Stomach (tissue), 9 donors: ENCODE measurements around the gene UPF2. TPM values are rescaled to one million over a fixed set of nuclear protein-coding genes. Genes with fewer than 3 reads are reported as not detected.

ENCODE experiments used
- DNase-seq, 2 donors: peaks; one replicate each; pipeline versions ENCODE4 v3.0.0 to v3.0.0-alpha.2; 2013 to 2019
- H3K27ac ChIP-seq, 5 donors: fragments of 200-600 bp in 4 of 5; sonication (generic) in 4 of 5; one replicate each; pipeline ENCODE4 v1.5.1; 2013 to 2019; ENCODE audit warnings: mild to moderate bottlenecking in 1 of 5, moderate library complexity in 1 of 5
- H3K27me3 ChIP-seq, 3 donors: fragments of 200-600 bp; sonication (generic); one replicate each; pipeline ENCODE4 v1.5.1; 2017 to 2019; ENCODE audit warnings: mixed run types in 1 of 3
- H3K36me3 ChIP-seq, 4 donors: fragments of 200-600 bp; sonication (generic); 1 replicate in 3 of 4; 2 replicates in 1 of 4; pipeline ENCODE4 v1.5.1; 2016 to 2019
- H3K4me1 ChIP-seq, 4 donors: fragments of 200-600 bp; sonication (generic); one replicate each; pipeline ENCODE4 v1.5.1; 2016 to 2019
- H3K4me3 ChIP-seq, 4 donors: fragments of 200-600 bp; sonication (generic) in 3 of 4; one replicate each; pipeline ENCODE4 v1.5.1; 2016 to 2019; ENCODE audit warnings: mild to moderate bottlenecking in 1 of 4
- H3K9me3 ChIP-seq, 4 donors: fragments of 200-600 bp; sonication (generic); one replicate each; pipeline ENCODE4 v1.5.1; 2016 to 2019
- EP300 ChIP-seq: sonication (generic); formaldehyde crosslinking; IDR thresholded peaks from one replicate; pipeline ENCODE4 v1.6.1; 2017; ENCODE audit warnings: antibody characterized with exemption
- POLR2A ChIP-seq, 4 donors: fragments of 450-650 bp; IDR thresholded peaks; one replicate each; pipeline ENCODE4 v1.6.1; 2016; ENCODE audit warnings: antibody characterized with exemption in 4 of 4, control low read depth in 2 of 4, mild to moderate bottlenecking in 1 of 4, moderate library complexity in 1 of 4
- POLR2AphosphoS5 ChIP-seq, 3 donors: sonication (generic); formaldehyde crosslinking; IDR thresholded peaks; one replicate each; pipeline ENCODE4 v1.6.1; 2016; ENCODE audit warnings: antibody characterized with exemption in 3 of 3
- WGBS, 5 donors: extraction: QIAGEN DNeasy Blood & Tissue Kit in 3 of 5; methylation state at CpG; one replicate each; pipeline versions ENCODE4 v1.1.5 to v1.1.7; 2013 to 2018; 5-methylcytosine and 5-hydroxymethylcytosine counted together
- intact Hi-C: fragments of 100-400 bp; cut with DNase I; formaldehyde crosslinking; loops from one replicate; pipeline ENCODE4 v1.15.1; 2023; ENCODE audit warnings: low total_unique reads
- polyA plus RNA-seq, 3 donors: library from polyadenylated mRNA; stranded (reverse); fragments of 200-250 nt; gene quantifications; one replicate each; pipeline ENCODE4 v1.2.3, GENCODE V29; 2013
- total RNA-seq, 5 donors: library from RNA; depleted of rRNA; stranded (reverse); fragments of >200 nt; gene quantifications; one replicate each; pipeline versions ENCODE4 v1.1.0 to v1.2.3, GENCODE V29; 2014 to 2016
- TF ChIP-seq, protein P1 (sequence below), 7 experiments: fragments of 450-650 bp in 4 of 7; fragments of 200-600 bp in 3 of 7; sonication (generic) in 3 of 7; IDR thresholded peaks; one replicate each; pipeline ENCODE4 v1.5.1; 2016 to 2019; ENCODE audit warnings: antibody characterized with exemption in 7 of 7, control low read depth in 2 of 7, mild to moderate bottlenecking in 1 of 7
- donor health status: healthy with polysubstance abuse.
- donor health status: Bipolar disorder and iron deficiency.
- donor health status: healthy.

UPF2 gene
- total and polyA plus RNA-seq, 8 donors: 8.7 to 48.6 (median 17.2) TPM

DNA sequence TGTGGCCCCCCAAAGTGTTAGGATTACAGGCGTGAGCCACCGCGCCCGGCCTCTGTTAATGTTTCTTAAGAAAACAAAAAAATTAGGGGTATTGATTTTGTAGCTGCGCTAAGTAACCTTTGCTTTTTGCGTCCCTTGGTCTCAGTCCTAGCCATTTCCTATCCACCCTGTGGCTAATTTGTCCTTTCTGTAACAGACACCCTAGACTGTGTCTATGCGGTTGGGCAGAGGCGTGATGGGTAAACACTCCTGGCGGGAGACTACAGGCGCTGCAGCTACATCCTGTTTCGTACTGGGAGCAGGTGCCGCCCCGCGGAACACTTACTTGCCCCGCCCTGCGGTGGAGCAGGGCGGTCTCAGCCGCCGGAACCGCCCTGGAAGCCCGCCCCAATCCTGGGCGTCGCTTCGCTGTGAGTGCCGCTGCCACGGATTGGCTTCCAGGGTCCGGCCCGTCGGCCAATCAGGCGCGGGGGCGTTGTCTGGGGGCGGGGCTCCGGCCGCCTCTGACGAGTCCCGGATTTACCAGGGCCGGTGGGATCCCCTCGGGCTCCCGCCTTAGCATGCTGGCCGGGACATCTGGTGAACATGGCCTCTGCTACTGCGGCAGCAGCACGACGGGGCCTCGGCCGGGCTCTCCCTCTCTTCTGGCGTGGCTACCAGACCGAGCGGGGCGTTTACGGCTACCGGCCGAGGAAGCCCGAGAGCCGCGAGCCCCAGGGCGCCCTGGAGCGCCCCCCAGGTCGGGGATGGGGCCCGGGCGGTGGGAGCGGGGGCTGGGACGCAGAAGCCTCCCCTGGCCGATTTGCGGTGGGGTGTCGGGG lies 26.1 kb upstream of the UPF2 start, which contains the start of gene DHTKD1:
TSS of gene DHTKD1 (plus strand) at position 506 of the 821 bp plus-strand sequence. CDS start at position 586, 80 bp downstream.
- DNase-seq: peak; percentile 99
- H3K4me3 ChIP-seq: peak within 1 kb of the TSS; percentile 86 to 97 (median 88)
- no peaks in the 10 kb centered on the region for H3K9me3 ChIP-seq
- no peaks in the 10 kb centered on the region for H3K36me3 ChIP-seq
- peak within 1 kb of the TSS; percentile 88 to 92 (median 90) for H3K27ac ChIP-seq
- WGBS, 5 donors: 1 to 6% (median 4%) methylated on average over 19 to 66 of the region's 66 CpGs
- intact Hi-C loops: no loop called here
- H3K4me1 ChIP-seq: peaks cover 0 to 34% (median 23%) of the 10 kb centered on the region in 4 donors
- no peaks in the 10 kb centered on the region for H3K27me3 ChIP-seq
- TF ChIP-seq POLR2AphosphoS5 (IDR thresholded peaks at IDR 0.05) (peak; percentile 75 to 94 (median 83)), EP300 (no peak)
- TF ChIP-seq, protein P1, sequence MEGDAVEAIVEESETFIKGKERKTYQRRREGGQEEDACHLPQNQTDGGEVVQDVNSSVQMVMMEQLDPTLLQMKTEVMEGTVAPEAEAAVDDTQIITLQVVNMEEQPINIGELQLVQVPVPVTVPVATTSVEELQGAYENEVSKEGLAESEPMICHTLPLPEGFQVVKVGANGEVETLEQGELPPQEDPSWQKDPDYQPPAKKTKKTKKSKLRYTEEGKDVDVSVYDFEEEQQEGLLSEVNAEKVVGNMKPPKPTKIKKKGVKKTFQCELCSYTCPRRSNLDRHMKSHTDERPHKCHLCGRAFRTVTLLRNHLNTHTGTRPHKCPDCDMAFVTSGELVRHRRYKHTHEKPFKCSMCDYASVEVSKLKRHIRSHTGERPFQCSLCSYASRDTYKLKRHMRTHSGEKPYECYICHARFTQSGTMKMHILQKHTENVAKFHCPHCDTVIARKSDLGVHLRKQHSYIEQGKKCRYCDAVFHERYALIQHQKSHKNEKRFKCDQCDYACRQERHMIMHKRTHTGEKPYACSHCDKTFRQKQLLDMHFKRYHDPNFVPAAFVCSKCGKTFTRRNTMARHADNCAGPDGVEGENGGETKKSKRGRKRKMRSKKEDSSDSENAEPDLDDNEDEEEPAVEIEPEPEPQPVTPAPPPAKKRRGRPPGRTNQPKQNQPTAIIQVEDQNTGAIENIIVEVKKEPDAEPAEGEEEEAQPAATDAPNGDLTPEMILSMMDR (IDR thresholded peaks at IDR 0.05): peak in 5 of 7 experiments; percentile 43 to 57 (median 53)

DNA sequence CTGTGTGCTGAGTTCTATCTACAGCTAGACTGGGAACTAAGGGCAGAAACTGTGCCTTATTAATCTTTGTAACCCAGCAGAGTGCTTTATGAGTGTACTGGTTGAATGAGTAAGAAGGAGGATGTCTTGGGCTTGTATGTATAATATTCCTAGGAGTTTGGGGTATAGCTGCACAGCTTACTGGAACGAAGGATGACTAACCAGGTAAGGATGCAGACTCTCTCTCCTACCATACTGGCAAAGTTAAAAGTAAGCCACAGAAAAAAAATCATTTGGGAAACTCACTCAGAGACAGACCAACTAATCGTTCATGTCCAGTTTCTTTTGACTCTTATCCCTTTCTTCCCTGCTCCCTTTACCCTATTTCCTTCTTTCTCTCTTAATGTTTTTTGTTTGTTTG lies 24.7 kb upstream of the UPF2 start:
- no peak for DNase-seq
- TF ChIP-seq EP300 (no peak), POLR2A (IDR thresholded peaks at IDR 0.05) (no peak), POLR2AphosphoS5 (IDR thresholded peaks at IDR 0.05) (no peak)
- TF ChIP-seq, protein P1 (IDR thresholded peaks at IDR 0.05): no peak
- Histone ChIP-seq H3K27ac (no peak overlapping the region), H3K9me3 (no peaks in the 10 kb centered on the region), H3K27me3 (no peaks in the 10 kb centered on the region), H3K4me3 (no peak overlapping the region), H3K36me3 (no peaks in the 10 kb centered on the region), H3K4me1 (peaks cover 0 to 32% (median 23%) of the 10 kb centered on the region in 4 donors)
- WGBS, 5 donors: 66 to 88% (median 78%) methylated on average over 2 of the region's 2 CpGs
- intact Hi-C loops: no loop called here

DNA sequence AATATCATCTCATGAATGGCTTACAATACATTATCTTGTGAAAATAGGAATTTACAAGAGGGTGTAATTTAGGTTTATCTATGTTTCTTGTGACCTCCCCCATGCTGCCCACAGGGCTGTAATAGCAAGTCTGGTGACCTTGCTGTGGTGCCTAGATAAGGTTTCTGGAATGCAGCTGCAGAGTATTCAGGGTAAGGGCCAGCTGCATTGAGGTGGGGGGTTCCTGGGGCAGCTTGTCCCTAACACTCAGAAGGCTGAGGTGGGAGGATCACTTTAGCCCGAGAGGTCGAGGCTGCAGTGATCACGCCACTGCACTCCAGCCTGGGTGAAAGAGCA lies 20.8 kb upstream of the UPF2 start:
- TF ChIP-seq EP300 (no peak), POLR2A (IDR thresholded peaks at IDR 0.05) (no peak), POLR2AphosphoS5 (IDR thresholded peaks at IDR 0.05) (no peak)
- TF ChIP-seq, protein P1 (IDR thresholded peaks at IDR 0.05): no peak
- WGBS, 5 donors: 84 to 95% (median 87%) methylated on average over 3 of the region's 3 CpGs
- Histone ChIP-seq H3K4me1 (peaks cover 0 to 4% (median 2%) of the 10 kb centered on the region in 4 donors), H3K36me3 (no peaks in the 10 kb centered on the region), H3K4me3 (no peak overlapping the region), H3K27me3 (no peaks in the 10 kb centered on the region), H3K9me3 (no peaks in the 10 kb centered on the region), H3K27ac (no peak overlapping the region)
- intact Hi-C loops: no loop called here
- no peak for DNase-seq

DNA sequence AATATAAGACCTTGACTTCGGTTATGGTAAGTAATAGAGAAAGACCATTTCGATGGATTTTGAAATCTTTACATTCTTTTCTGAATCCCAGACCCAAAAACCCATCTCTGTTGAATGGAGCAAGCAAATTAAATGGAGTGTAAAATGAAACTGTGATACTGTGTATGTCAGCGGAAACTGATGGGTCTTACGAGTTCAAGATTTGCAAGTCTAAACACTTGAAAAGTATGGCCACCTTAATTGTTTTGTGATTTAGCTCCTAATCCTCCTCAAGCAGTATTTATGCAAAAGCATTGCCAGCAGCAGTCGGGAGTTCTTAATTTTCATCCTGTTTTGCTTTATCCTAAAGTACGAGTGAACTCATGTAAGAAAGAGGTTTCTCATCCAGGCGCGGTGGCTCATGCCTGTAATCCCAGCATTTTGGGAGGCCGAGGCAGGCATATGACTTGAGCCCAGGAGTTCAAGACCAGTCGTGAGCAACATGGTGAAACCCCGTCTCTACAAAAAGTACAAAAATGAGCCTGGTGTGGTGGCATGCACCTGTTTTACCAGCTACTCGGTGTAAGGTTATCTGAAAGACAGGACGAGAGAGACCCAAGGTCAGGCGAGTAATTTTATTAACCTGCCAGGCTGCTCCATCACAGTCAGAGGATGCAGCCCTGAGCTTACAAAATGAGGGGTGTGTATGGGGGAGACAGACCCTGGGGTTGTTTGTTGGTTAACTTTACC lies 20.3 kb upstream of the UPF2 start:
- DNase-seq: no peak
- TF ChIP-seq POLR2AphosphoS5 (IDR thresholded peaks at IDR 0.05): no peak
- no peak for TF ChIP-seq EP300
- TF ChIP-seq POLR2A (IDR thresholded peaks at IDR 0.05): no peak
- TF ChIP-seq, protein P1 (IDR thresholded peaks at IDR 0.05): no peak
- intact Hi-C loops: no loop called here
- Histone ChIP-seq H3K27ac (no peak overlapping the region), H3K4me3 (peak overlapping the region in 1 of 4 donors; percentile 14), H3K36me3 (no peaks in the 10 kb centered on the region), H3K4me1 (no peaks in the 10 kb centered on the region), H3K9me3 (no peaks in the 10 kb centered on the region), H3K27me3 (no peaks in the 10 kb centered on the region)
- 58 to 70% (median 64%) methylated on average over 14 of the region's 14 CpGs for WGBS, 5 donors
